ENCODE results near the gene PMPCA. TPM values are rescaled to one million over a fixed set of nuclear protein-coding genes. Genes with fewer than 3 reads are reported as not detected.

Gene PMPCA
- total RNA-seq, 4 donors from 2014 or later, result 28.8 to 48.2 (median 39.0) TPM

- no peak for DNase-seq
- H3K36me3 ChIP-seq, result peaks cover 23 to 66% of the 10 kb centered on the region in 2 donors
Observed at GRCh38 chr9:136392538-136393449, 17.7 kb upstream of the PMPCA start.

GRCh38 chr9:136393531-136393930 lies 16.9 kb upstream of the PMPCA start:
- Histone ChIP-seq H3K9me3 (no peaks in the 10 kb centered on the region), H3K4me1 (peaks cover under 1 to 2% of the 10 kb centered on the region in 2 donors), H3K27ac (no peak overlapping the region), H3K27me3 (no peaks in the 10 kb centered on the region), H3K36me3 (peaks cover 18 to 62% of the 10 kb centered on the region in 2 donors), H3K4me3 (replicated peaks in 1 of 3) (no peak overlapping the region)
- no peak for TF ChIP-seq POLR2A (IDR thresholded peaks at IDR 0.05)
- TF ChIP-seq, protein P1, sequence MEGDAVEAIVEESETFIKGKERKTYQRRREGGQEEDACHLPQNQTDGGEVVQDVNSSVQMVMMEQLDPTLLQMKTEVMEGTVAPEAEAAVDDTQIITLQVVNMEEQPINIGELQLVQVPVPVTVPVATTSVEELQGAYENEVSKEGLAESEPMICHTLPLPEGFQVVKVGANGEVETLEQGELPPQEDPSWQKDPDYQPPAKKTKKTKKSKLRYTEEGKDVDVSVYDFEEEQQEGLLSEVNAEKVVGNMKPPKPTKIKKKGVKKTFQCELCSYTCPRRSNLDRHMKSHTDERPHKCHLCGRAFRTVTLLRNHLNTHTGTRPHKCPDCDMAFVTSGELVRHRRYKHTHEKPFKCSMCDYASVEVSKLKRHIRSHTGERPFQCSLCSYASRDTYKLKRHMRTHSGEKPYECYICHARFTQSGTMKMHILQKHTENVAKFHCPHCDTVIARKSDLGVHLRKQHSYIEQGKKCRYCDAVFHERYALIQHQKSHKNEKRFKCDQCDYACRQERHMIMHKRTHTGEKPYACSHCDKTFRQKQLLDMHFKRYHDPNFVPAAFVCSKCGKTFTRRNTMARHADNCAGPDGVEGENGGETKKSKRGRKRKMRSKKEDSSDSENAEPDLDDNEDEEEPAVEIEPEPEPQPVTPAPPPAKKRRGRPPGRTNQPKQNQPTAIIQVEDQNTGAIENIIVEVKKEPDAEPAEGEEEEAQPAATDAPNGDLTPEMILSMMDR (IDR thresholded peaks at IDR 0.05), result no peak
- 89 to 91% methylated on average over 16 to 17 of the region's 17 CpGs for WGBS, 2 donors
- intact Hi-C loops (cut with DNase I), result no loop called here
- no peak for DNase-seq

More at GRCh38 chr9:136392538-136393449, 17.7 kb upstream of the PMPCA start:
- Histone ChIP-seq H3K9me3 (no peaks in the 10 kb centered on the region), H3K4me1 (no peaks in the 10 kb centered on the region), H3K27me3 (no peaks in the 10 kb centered on the region), H3K27ac (no peak overlapping the region), H3K4me3 (replicated peaks in 1 of 3) (no peak overlapping the region)
- WGBS, 2 donors, result 75 to 81% methylated on average over 10 to 12 of the region's 21 CpGs
- intact Hi-C loops (cut with DNase I), result no loop called here
- TF ChIP-seq POLR2A (IDR thresholded peaks at IDR 0.05), result no peak
- TF ChIP-seq, protein P1 (IDR thresholded peaks at IDR 0.05), result no peak

- H3K4me3 ChIP-seq (replicated peaks in 1 of 3), result no peak overlapping the region
- DNase-seq, result no peak
- peaks cover 16 to 52% of the 10 kb centered on the region in 2 donors for H3K36me3 ChIP-seq
- H3K27ac ChIP-seq, result no peak overlapping the region
- intact Hi-C loops (cut with DNase I), result no loop called here
- H3K9me3 ChIP-seq, result no peaks in the 10 kb centered on the region
- H3K27me3 ChIP-seq, result no peaks in the 10 kb centered on the region
- TF ChIP-seq, protein P1 (IDR thresholded peaks at IDR 0.05), result no peak
- TF ChIP-seq POLR2A (IDR thresholded peaks at IDR 0.05), result no peak
- peaks cover 10 to 11% of the 10 kb centered on the region in 2 donors for H3K4me1 ChIP-seq
- WGBS, 2 donors, result 88 to 99% methylated on average over 10 to 20 of the region's 21 CpGs
Observed at GRCh38 chr9:136394312-136395019, 16.0 kb upstream of the PMPCA start.

DNA sequence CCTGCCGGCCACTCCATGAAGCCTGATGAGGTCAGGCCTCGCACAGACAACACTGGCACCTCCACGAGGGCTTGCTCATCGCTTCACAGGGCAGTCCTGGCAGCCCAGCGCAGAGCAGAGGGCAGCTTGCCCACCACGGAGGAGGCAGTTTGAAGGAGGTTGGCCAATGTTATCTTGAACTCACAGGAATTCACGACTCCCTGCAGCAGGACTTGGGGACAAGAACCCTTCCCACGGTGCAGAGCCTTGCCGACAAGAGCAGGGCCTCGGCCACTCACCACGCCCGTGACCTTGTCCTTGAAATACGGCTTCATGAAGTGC lies 15.5 kb upstream of the PMPCA start:
- WGBS, 2 donors, result 93 to 94% methylated on average over 12 of the region's 13 CpGs
- no peak overlapping the region for H3K4me3 ChIP-seq (replicated peaks in 1 of 3)
- H3K9me3 ChIP-seq, result no peaks in the 10 kb centered on the region
- TF ChIP-seq POLR2A (IDR thresholded peaks at IDR 0.05), result no peak
- H3K36me3 ChIP-seq, result peaks cover 16 to 50% of the 10 kb centered on the region in 2 donors
- intact Hi-C loops (cut with DNase I), result no loop called here
- peaks cover 10 to 12% of the 10 kb centered on the region in 2 donors for H3K4me1 ChIP-seq
- DNase-seq, result no peak
- no peaks in the 10 kb centered on the region for H3K27me3 ChIP-seq
- no peak overlapping the region for H3K27ac ChIP-seq

DNA sequence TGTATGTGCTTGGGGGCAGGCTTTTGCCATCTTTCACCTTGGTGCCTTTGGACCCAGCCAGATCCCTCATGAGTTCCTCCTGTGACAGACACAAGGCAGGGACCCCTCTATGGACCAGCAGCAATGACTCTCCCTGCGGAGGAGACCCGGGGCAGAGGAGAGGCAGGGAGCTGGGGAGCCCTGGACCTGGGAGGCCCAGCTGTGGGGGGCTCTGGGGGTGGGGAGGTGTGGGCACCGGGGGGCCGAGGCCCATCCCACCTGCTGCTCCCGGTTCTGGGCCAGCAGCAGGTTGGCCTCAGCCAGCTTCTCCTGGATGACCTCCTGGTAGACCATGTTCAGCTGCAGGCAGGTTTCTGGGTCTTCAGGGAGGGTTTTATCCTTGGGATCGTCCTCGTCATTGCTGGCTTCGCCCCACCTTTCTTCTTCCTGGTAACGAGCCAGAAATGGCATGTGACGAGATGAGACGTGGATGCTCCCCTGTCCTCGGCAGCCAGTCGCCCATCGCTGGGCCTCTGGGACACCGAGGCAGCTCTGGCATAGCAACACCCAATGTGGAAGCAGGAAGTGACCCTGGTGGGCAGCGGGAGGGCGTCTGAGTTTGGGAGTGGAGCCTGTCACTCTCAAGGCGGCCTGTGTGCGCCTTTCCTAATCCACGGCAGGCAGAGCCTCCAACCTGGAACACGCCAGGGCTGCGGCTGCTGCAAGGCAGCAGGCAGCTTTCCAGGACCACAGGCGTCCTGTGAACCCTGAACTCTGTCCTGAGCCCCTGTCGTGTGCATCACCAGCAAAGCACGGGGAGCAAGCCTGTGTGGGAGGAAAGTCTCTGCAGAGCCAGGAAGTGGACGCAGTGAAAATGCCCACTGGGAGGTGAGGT lies 14.9 kb upstream of the PMPCA start:
- intact Hi-C loops (cut with DNase I), result no loop called here
- Histone ChIP-seq H3K4me3 (replicated peaks in 1 of 3) (no peak overlapping the region), H3K4me1 (peaks cover 14 to 15% of the 10 kb centered on the region in 2 donors), H3K27me3 (no peaks in the 10 kb centered on the region), H3K36me3 (peaks cover 16 to 50% of the 10 kb centered on the region in 2 donors), H3K9me3 (no peaks in the 10 kb centered on the region), H3K27ac (no peak overlapping the region)
- 92 to 96% methylated on average over 16 to 26 of the region's 26 CpGs for WGBS, 2 donors
- no peak for DNase-seq
- TF ChIP-seq, protein P1 (IDR thresholded peaks at IDR 0.05), result no peak
- TF ChIP-seq POLR2A (IDR thresholded peaks at IDR 0.05), result no peak
